ENCODE measurements around the gene OR2H2.

DNA sequence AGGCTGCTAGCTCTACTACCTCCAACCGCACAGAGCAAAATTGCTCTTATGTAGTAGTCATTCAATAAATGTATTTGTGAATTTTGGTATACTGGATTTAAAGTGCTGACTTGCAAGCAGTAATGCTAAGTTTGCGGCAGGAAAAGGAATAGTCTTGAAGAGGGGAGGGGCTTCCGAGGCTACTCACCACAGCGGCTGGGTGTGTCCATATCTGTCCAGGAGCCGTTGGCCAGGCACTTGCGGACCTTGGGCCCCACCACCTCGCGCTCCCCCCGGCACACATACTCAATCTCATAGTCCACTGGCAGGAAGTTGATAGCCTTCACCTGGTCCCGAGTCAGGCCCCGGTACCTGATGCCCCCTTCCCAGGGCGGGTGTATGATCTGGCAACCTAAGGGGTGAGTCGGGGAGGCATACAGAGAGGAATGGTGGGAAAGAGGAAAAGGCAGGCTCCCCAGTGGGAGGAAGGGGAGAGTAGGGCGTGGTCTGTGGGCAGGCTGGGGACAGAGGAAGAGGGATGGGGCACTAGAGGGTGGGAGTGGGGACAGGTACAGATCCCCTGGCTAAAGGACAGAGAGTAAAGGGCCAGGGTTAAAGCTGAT lies 46.4 kb downstream of the OR2H2 start:
- TF ChIP-seq, protein P1, sequence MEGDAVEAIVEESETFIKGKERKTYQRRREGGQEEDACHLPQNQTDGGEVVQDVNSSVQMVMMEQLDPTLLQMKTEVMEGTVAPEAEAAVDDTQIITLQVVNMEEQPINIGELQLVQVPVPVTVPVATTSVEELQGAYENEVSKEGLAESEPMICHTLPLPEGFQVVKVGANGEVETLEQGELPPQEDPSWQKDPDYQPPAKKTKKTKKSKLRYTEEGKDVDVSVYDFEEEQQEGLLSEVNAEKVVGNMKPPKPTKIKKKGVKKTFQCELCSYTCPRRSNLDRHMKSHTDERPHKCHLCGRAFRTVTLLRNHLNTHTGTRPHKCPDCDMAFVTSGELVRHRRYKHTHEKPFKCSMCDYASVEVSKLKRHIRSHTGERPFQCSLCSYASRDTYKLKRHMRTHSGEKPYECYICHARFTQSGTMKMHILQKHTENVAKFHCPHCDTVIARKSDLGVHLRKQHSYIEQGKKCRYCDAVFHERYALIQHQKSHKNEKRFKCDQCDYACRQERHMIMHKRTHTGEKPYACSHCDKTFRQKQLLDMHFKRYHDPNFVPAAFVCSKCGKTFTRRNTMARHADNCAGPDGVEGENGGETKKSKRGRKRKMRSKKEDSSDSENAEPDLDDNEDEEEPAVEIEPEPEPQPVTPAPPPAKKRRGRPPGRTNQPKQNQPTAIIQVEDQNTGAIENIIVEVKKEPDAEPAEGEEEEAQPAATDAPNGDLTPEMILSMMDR (IDR thresholded peaks at IDR 0.05): no peak
- TF ChIP-seq POLR2A (IDR thresholded peaks at IDR 0.05) (no peak), POLR2AphosphoS5 (IDR thresholded peaks at IDR 0.05) (no peak)
